HTR-8/SVneo (cell line): Measurements from ENCODE around the gene CD81.
"Not testable (repeated sequence)": the region's sequence is repeated elsewhere in the genome, so short reads cannot be mapped to it uniquely, and the experiment has no call there.

Source experiments
- DNase-seq: peaks from one replicate; pipeline ENCODE4 v3.0.0; 2011; ENCODE audit warnings: low spot score, mixed read lengths; ENCODE audit not compliant: insufficient read length
- FAIRE-seq: peaks from 2 replicates; lab custom pipeline; 2011; peaks lifted over from hg19 to GRCh38; lab: Jason Lieb, UNC

Gene CD81, protein sequence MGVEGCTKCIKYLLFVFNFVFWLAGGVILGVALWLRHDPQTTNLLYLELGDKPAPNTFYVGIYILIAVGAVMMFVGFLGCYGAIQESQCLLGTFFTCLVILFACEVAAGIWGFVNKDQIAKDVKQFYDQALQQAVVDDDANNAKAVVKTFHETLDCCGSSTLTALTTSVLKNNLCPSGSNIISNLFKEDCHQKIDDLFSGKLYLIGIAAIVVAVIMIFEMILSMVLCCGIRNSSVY

DNA sequence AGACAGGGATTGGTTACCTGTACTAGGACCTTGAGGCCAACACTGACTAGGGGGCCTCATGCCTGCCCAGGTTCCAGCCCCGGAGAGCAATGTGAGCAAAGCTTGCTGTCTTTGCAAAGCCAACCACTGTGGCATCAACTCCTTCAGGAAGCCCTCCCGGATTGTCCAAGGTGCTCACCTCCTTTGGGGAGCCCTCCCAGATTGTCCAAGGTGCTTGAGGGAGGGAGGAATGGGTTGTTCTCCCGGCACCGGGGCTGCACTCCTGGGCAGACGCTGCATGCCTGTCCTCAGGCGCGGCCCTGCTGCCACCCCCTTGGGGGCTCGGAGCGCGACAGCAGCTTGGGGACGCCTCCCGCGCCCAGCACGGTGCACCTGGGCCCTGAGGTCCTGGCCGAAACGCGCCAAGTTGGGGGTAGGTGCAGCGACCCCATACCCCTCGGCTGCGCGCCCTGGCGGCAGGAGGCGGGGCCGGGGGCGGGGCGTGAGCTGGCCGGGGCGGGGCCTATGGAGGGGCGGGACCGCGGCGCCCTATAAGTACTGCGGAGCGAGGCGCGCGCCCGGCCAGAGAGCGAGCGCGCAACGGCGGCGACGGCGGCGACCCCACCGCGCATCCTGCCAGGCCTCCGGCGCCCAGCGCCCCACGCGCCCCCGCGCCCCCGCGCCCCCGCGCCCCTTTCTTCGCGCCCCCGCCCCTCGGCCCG lies at the start of gene CD81:
Gene CD81, plus strand, starts transcription at position 560 of the 701 bp plus-strand sequence. CDS start 240 bp downstream, outside the sequence.
- DNase-seq (peak; percentile 51), FAIRE-seq (no peak)

DNA sequence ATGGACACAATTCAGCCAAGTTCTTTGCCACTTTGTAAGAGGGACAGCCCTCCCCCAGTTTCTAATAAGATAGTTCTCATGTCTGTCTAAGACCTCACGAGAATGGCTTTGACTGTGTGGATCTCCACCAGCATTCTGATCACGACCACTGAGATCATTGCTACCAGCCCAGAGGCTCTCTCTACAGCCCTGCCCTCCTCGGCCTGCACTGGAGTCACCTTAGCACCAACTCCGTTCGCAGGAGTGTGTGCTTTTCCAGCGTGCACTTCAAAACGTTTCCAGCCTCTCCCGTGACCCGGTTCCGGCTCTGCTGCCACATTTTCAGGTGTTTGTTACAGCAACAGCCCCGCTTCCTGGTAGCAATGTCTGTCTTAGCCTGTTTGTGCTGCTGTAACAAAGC lies 49.1 kb upstream of the CD81 start:
- FAIRE-seq (no peak), DNase-seq (no peak)

DNA sequence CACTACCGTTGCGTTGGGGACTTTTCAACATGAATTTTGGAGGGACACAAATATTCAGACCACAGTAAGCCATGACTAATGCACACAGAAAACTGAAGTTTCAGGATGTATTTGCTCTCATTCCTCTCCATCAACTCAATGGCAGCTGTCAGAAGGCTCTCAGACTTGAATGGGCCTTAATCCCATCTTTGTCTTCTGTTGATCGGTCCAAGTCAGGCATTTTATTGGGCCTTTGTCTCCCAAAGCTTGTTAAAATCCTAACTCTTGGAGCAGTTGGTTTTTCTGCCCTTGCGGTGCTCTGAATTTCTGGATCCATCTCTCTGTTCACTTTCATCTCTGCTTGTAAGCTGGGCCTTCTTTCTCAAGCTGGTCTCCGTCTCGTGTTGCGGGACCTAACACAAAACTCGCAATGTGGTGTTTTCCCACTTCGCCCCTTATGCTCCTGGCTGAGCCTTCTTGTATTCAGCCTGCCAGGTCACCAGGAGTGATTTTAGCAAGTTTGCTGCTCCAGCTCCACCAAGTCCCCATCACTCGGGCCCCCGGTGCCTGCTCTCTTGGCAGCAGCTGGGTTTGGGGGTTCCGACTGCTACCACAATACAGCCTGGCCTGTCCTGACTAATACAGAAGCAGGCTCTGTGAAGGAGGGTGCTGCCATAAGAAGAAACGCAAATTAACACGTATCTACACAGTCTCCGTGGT lies 48.3 kb upstream of the CD81 start:
- FAIRE-seq (no peak), DNase-seq (no peak)

DNA sequence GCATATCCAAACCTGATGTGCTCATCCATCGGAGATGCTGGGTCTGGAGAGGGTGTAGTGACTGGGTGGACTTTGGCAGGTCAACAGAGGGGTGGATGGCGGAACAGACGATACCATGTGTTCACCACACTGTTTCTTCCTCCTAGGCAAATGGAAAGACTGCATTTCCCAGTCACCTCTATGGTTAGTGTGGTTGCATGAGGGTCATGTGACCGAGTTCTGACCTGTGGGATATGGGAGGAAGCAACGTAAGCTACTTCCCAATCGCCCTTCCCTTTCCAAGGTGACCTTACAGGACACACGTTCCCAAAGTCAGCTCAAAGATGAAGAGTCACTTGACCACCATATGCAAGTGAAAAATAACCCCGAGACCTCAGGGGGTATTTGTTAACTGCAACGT lies 47.6 kb upstream of the CD81 start:
- no peak for DNase-seq
- FAIRE-seq = no peak

DNA sequence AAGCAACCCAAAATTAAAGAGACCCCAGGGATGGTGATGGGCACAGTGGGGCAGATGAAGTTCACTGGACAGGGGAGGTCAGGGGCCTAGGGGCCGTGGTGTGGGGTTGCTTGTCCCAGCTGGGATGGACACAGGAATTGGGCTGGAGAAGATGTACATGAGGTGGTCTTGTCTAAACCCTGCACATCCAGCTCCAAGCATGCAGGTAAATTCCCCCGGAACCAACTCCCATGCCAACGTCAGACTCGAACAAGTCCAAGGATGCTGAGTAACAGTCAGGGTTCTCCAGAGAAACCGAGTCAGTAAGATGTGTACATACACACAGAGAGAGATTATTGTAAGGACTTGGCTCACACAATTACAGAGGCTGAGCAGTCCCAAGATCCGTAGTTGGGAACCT lies 46.4 kb upstream of the CD81 start:
- no peak for DNase-seq
- no peak for FAIRE-seq

DNA sequence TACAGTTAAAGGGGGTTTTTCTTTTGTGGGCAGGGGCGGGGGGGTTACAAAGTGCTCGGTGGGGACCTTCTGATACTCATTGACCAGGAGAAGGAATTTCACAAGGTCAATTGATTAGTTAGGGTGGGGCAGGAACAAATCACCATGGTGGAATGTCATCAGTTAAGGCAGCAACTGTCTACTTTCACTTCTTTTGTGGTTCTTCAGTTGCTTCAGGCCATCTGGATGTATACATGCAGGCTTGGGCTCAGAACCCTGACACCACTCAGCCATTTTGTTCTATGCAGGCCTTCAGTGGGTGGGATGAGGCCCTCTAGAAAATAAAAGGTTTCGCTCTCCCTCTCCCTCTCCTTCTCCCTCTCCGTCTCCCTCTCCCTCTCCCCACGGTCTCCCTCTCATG lies 45.7 kb upstream of the CD81 start:
- no peak for DNase-seq
- FAIRE-seq = no peak

DNA sequence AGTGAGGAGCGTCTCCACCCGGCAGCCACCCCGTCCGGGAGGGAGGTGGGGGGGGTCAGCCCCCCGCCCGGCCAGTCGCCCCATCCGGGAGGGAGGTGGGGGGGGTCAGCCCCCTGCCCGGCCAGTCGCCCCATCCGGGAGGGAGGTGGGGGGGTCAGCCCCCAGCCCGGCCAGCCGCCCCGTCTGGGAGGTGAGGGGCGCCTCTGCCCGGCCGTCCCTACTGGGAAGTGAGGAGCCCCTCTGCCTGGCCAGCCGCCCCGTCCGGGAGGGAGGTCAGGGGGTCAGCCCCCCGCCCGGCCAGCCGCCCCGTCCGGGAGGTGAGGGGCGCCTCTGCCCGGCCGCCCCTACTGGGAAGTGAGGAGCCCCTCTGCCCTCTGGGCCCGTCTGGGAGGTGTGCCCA lies 44.5 kb upstream of the CD81 start:
- DNase-seq, FAIRE-seq: not testable (repeated sequence)

DNA sequence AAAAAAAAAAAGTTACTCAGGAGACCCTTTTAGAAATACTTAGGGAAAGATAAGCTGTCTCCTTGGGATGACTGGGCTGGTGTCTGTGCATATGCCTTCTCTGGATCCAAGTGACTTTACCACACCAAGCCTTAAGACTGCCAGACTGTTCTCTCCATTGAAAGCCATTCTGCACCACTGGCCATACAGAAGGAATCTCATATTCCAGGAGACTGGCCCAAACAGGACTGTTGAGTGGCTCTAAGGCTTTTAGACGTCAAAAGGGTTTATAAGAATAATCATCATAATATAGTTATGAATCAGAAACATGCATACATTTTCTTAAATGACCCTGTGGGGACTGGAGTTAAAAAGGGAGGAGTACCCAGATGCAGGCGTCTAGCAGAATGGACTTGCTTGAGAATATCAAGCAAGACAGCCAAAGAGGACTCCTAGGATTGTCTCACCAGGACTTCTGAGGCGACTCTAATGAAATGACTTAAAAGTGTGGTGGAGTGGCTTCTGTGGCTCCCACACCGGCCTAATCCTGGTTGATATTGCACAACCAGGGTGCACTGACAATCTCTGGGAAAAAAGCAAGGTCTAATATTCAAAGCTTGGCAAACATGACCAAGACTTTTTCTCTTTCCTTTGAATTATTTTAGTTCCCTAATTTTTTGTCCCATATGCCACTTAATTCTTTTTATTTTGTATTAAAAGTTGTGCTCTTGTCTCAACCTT lies 43.5 kb upstream of the CD81 start:
- FAIRE-seq, DNase-seq: not testable (repeated sequence)

DNA sequence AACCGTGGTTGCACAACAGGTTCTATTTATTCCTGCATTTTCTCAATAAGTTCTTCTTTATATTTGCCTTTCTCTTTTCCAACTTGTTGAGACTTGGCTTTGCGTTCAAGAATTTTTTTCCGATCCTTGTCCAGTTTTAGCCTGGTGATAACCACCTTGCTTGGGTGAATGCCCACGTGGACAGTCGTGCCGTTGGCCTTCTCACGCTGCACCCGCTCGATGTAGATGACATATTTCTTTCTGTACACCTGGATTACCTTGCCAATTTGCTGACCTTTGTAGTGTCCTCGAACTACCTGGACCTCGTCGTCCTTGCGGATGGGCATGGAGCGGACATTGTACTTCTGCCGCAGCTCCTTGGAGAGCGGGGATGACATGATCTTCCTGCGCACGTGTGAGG lies 41.8 kb upstream of the CD81 start:
- FAIRE-seq, DNase-seq: not testable (repeated sequence)

DNA sequence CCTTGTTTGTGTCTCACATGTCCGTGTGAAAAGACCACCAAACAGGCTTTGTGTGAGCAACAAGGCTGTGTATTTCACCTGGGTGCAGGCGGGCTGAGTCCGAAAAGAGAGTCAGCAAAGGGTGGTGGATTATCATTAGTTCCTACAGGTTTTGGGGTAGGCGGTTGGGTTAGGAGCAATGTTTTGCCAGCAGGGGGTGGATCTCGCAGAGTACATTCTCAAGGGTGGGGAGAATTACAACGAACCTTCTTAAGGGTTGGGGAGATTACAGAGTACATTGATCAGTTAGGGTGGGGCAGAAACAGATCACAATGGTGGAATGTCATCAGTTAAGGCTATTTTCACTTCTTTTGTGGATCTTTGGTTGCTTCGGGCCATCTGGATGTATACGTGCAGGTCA lies 38.4 kb upstream of the CD81 start:
- FAIRE-seq, DNase-seq: not testable (repeated sequence)

DNA sequence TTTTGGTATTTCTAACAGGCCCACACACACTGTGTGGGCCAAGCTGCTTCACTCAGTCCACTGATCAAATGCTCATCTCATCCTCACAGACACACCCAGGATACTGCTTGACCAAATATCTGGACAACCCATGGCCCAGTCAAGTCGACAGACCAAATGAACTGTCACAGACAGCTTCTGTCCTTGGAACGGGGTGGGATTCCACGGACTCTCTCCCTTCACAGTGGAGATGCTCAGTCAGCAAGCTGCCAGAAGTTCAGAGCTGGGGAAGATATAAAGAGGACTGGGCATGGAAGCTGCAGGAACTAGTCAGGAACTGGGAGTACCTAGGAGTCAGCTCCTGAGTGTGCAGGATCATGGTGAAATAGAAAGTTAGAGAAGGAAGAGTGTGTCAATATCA lies 34.6 kb upstream of the CD81 start:
- no peak for FAIRE-seq
- no peak for DNase-seq

DNA sequence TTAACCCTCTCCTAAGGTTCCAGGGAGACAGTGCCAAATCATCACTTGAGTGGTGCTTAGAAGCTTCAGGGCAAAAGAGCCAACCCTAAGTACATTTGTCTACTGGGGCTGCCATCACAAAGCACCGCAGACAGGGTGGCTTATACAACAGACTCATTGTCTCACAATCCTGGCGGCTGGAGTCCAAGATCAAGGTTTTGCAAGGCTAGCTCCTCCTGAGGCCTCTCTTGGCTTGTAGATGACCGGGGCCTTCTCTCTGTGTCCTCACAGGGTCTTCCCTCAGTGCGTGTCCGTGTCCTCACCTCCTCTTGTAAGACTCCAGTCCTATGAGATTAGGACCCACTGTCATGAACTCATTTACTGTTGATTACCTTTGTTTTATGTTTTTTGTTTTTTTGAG lies 34.1 kb upstream of the CD81 start:
- FAIRE-seq (no peak), DNase-seq (no peak)

DNA sequence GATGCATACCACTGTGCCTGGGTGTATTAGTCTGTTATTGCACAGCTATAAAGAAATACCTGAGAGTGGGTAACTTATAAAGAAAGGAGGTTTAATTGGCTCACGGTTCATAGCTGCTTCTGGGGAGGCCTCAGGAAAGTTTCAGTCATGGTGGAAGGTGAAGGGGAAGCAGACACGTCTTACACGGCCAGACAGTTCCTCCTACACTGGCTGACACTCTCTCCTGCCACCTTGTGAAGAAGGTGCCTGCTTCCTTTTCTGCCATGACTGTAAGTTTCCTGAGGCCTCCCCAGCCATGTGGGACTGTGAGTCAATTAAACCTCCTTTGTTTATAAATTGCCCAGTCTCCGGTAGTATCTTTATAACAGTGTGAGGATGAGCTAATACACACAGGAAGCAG lies 33.6 kb upstream of the CD81 start:
- DNase-seq = no peak
- FAIRE-seq = no peak

DNA sequence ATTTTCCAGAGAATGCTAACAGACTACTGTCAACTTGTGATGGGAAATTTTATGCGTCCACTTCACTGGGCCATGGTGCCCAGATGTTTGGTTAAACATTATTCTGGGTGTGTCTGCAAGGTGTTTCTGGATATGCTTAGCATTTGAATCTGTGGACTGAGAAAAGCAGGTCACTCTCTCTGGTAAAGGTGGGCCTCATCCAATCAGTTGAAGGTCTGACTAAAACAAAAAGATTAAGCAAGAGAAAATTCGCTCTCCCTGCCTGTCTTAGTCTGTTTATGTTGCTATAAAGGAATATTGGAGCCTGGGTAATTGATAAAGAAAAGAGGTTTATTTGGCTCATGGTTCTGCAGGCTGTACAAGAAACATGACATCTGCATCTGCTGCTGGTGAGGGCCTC lies 32.1 kb upstream of the CD81 start:
- DNase-seq (no peak), FAIRE-seq (no peak)

DNA sequence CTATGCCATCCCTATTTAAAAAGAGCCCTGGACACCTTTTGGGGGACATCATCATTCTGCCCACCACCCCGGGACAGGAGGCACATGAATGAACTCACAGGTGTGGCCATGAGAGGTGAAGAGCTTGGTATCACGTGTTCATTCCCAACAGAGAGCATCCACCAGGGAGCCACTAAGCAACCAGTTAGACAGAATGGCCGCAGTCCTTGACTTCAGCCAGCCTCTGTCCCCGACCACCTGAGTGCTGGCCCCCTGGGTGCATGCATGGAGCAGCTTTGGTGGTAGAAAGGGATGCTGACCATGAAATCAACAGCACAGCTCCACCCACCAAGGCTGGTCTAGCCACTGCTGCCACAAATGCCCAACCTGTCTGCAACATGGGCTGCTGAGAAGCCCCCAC lies 31.1 kb upstream of the CD81 start:
- no peak for DNase-seq
- FAIRE-seq = no peak

DNA sequence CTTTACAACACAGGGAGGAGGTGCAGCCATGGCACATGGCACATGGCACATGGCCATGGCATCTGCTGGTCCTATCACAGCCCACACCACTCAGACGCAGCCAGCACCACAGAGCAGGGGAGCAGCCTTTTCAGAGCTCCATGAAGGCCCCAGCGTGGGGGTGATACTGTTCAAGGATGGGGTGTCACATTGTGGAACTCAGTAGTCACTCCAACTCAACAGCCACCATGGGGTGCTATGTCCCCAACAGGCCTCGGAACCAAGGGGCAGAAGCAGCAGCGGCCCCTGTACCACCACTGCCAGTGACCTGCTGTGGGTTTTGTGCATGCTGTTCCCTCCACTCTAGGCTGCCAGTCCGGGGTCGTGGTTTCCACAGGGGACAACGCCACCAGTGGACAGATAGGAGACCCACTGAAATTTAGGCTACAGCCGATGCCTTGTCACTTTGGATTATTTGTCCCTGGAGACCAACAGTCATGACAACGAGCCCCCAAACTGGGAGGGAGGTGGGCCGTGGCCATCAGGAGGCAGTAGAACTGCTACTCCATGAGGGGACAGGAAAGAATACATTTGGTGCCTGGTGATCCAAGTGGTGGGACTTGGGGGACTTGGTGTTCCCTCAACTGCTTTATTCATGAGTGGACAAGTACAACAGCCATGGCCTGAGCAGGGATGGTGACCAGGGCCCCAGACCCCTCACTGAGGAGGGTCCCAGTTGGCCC lies 30.4 kb upstream of the CD81 start:
- DNase-seq (no peak), FAIRE-seq (no peak)

DNA sequence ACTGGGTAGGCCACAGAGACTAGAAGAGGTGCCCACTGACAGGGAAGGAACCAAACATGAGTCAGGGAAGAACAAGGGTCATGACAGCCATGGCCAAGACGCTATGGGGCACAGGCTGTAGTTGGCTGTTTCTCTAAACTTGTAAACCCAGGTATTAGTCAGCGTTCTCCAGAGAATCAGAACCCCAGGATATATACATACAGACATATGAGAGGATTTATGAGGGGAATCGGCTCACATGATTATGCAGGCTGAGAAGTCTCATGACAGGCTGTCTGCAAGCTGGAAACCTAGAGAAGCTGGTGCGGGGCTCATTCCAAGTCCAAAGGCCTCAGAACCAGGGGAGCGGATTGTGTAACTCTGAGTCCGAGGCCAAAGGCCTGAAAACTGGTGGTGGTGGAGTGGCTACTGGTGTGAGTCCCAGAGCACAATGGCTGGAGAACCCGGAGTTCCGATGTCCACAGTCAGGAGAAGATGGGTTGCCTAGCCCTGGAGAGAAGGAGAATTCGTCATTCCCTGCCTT lies 29.7 kb upstream of the CD81 start:
- no peak for DNase-seq
- FAIRE-seq = no peak

DNA sequence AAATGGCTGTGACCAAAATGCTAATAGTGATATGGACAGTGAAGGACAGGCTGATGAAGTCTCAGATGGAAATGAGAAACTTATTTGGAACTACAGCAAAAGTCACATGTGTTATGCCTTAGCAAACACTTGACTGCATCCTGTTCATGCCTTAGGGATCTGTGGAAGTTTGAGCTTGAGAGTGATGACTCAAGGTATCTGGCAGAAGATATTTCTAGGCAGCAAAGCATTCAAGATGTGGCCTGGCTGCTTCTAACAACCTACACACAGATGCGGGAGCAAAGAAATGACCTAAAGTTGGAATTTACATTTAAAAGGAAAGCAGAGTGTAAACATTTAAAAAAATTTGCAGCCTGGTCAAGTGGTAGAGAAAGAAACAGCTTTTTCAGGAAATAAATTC lies 28.1 kb upstream of the CD81 start:
- FAIRE-seq = no peak
- no peak for DNase-seq

DNA sequence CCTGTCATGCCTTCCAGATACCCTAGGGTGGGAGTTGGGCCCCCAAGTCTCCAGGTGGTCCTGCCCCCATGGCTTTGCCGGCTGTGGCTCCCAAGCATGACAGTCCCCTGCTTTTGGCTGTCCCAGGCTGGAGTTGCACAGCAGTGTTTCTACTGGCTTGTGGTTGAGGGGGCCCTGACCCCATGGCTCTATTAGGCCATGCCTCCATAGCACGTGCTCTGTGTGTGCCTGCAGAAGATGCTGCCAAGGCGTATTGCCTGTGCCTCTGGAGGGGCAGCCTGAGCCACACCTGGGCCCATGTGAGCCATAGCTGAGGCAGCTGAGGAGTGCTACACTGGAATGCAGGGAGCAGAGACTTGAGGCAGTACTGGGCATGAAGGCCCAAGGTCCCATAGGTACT lies 25.4 kb upstream of the CD81 start:
- DNase-seq = no peak
- FAIRE-seq = no peak

DNA sequence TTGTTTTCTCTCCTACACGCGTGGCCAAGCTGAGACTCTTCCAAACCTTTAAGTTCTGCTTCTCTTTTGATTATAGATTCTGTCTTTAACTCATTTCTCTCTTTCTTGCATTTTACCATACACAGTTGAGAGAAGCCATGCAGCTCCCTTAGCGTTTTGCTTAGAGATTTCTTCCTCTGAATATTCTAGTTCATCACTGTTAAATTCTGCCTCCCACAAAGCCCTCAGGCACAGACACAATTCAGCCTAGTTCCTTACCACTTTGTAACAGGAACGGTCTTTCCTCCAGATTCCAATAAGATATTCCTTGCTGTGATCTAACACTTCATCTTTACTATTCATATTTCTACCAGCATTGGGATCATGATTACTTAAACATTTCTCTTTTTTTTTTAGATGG lies 24.7 kb upstream of the CD81 start:
- DNase-seq = no peak
- FAIRE-seq = no peak
